Thoracic aorta (tissue), 2 donors: ENCODE measurements around the gene MUC4. TPM values are rescaled to one million over a fixed set of nuclear protein-coding genes. Genes with fewer than 3 reads are reported as not detected.

Source experiments
- ATAC-seq: fragments of 150-250 bp; one replicate; pipeline ENCODE4 v1.8.0; 2017; ENCODE audit warnings: low read depth; ENCODE audit not compliant: insufficient number of reproducible peaks, low FRiP score
- DNase-seq: peaks from one replicate; pipeline ENCODE4 v3.0.0-alpha.2; 2020; ENCODE audit warnings: low spot score
- H3K27ac ChIP-seq, 2 donors: fragments of 200-600 bp; sonication (generic); 1 replicate in 1 of 2; 2 replicates in 1 of 2; pipeline ENCODE4 v1.5.1; 2016; ENCODE audit warnings: mild to moderate bottlenecking in 2 of 2, moderate library complexity in 2 of 2
- H3K27me3 ChIP-seq: fragments of 200-600 bp; sonication (generic); replicated peaks from 2 replicates; pipeline ENCODE4 v1.6.0; 2016; ENCODE audit warnings: mild to moderate bottlenecking; ENCODE audit not compliant: insufficient read depth
- H3K36me3 ChIP-seq: fragments of 200-600 bp; sonication (generic); one replicate; pipeline ENCODE4 v1.5.1; 2016
- H3K4me1 ChIP-seq, 2 donors: fragments of 200-600 bp; sonication (generic); 1 replicate in 1 of 2; 2 replicates in 1 of 2; pipeline versions ENCODE4 v1.5.1 to v1.6.0; 2016; ENCODE audit warnings: low read depth in 2 of 2, mild to moderate bottlenecking in 1 of 2; ENCODE audit not compliant: control insufficient read depth in 1 of 2
- H3K4me3 ChIP-seq: fragments of 200-600 bp; sonication (generic); 2 replicates; pipeline ENCODE4 v1.5.1; 2016; ENCODE audit warnings: mild to moderate bottlenecking
- H3K9me3 ChIP-seq: fragments of 200-600 bp; sonication (generic); 2 replicates; pipeline ENCODE4 v1.5.1; 2016
- total RNA-seq, 2 donors: library from RNA; depleted of rRNA; stranded (reverse); fragments of >200 nt; gene quantifications; one replicate each; pipeline versions ENCODE4 v1.1.0 to v1.2.3, GENCODE V29; 2016
- TF ChIP-seq, protein P1 (sequence below): fragments of 200-600 bp; sonication (generic); IDR thresholded peaks from one replicate; pipeline ENCODE4 v1.5.1; 2019; ENCODE audit warnings: antibody characterized with exemption

MUC4 gene
- total RNA-seq, 2 donors from 2014 or later: not detected

- peaks cover 38% of the 10 kb centered on the region for H3K36me3 ChIP-seq
- no peak overlapping the region for H3K27ac ChIP-seq
- no peak for DNase-seq
- no peak overlapping the region for H3K4me3 ChIP-seq
- ATAC-seq: no peak
- H3K9me3 ChIP-seq: no peaks in the 10 kb centered on the region
- TF ChIP-seq, protein P1, sequence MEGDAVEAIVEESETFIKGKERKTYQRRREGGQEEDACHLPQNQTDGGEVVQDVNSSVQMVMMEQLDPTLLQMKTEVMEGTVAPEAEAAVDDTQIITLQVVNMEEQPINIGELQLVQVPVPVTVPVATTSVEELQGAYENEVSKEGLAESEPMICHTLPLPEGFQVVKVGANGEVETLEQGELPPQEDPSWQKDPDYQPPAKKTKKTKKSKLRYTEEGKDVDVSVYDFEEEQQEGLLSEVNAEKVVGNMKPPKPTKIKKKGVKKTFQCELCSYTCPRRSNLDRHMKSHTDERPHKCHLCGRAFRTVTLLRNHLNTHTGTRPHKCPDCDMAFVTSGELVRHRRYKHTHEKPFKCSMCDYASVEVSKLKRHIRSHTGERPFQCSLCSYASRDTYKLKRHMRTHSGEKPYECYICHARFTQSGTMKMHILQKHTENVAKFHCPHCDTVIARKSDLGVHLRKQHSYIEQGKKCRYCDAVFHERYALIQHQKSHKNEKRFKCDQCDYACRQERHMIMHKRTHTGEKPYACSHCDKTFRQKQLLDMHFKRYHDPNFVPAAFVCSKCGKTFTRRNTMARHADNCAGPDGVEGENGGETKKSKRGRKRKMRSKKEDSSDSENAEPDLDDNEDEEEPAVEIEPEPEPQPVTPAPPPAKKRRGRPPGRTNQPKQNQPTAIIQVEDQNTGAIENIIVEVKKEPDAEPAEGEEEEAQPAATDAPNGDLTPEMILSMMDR: no peak
- H3K4me1 ChIP-seq: no peaks in the 10 kb centered on the region
- no peaks in the 10 kb centered on the region for H3K27me3 ChIP-seq
Measured at GRCh38 chr3:195709676-195710085, 102.0 kb downstream of the MUC4 start.

GRCh38 chr3:195708626-195709481 lies 102.9 kb downstream of the MUC4 start:
- Histone ChIP-seq H3K4me3 (no peak overlapping the region), H3K4me1 (no peaks in the 10 kb centered on the region), H3K9me3 (no peaks in the 10 kb centered on the region), H3K36me3 (peaks cover 33% of the 10 kb centered on the region), H3K27me3 (no peaks in the 10 kb centered on the region), H3K27ac (no peak overlapping the region)
- TF ChIP-seq, protein P1: no peak
- DNase-seq (no peak), ATAC-seq (no peak)

DNA sequence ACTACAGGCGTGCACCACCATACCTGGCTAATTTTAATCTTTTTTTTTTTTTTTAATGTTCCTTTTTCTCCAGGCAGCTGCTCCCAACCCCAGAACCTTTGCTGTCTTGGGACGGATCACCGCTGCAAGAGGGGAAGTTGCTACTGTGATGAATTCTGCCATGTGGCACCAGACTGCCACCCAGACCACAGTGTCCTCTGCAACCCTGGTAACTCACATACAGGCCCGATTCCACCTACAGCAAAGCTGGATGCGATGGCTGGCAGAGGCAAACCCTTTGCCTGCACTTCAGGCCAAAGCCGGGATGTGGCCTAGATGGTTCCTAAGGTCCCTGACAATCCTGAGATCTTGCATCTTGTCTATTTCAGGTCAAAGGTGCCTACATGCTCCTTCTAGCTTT lies 103.7 kb downstream of the MUC4 start:
- Histone ChIP-seq H3K4me1 (no peaks in the 10 kb centered on the region), H3K27ac (no peak overlapping the region), H3K9me3 (no peaks in the 10 kb centered on the region), H3K27me3 (no peaks in the 10 kb centered on the region), H3K4me3 (no peak overlapping the region), H3K36me3 (peaks cover 33% of the 10 kb centered on the region)
- TF ChIP-seq, protein P1: no peak
- DNase-seq (no peak), ATAC-seq (no peak)

DNA sequence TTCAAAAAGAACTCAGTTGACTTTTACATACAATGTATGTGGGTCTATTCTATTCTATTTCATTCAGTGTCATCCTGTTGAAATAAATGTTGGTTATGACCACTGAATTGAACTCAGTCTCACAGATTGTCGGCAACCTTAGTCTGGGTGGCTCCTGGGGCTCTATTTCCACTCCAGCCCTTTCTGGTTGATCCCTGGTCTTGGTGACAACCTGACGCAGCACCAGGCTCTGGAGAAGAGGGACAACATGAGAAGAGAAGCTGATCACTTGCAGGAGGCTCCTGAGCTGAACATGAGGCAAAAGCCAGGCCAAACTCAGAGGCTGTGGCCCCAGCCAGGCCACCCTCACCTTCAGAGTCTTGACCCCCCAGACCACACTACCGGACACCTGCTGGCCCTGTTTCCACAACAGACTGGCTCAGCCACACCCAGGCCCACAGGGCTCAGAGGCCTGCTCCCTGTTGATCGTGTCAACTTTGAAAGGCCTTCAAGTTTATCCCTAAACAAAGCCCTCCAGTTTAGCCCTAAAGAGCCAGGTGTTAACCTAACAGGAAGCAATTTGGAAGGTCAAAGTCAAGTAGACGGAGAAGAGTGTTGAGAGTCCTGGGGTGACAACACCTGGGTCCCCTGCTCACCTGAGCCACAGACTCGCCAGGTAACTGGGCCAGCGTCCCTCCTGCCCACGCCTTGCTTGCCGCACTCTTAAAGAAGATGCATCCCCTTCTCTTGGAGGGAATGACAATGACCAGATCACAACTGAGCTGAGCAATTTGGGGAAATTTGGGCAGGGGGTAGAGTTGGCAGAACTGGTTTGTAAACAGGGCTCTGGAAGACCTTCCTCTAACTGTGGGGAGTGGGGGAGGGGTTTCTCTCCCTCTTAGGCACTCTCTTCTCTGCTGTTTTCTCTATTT lies 106.4 kb downstream of the MUC4 start:
- Histone ChIP-seq H3K9me3 (no peaks in the 10 kb centered on the region), H3K4me1 (no peaks in the 10 kb centered on the region), H3K27me3 (no peaks in the 10 kb centered on the region), H3K36me3 (peaks cover 24% of the 10 kb centered on the region), H3K27ac (no peak overlapping the region), H3K4me3 (no peak overlapping the region)
- TF ChIP-seq, protein P1: no peak
- DNase-seq (no peak), ATAC-seq (no peak)

GRCh38 chr3:195704433-195704999 lies 107.2 kb downstream of the MUC4 start:
- no peaks in the 10 kb centered on the region for H3K9me3 ChIP-seq
- ATAC-seq (no peak), DNase-seq (no peak)
- no peaks in the 10 kb centered on the region for H3K4me1 ChIP-seq
- peaks cover 18% of the 10 kb centered on the region for H3K36me3 ChIP-seq
- H3K27ac ChIP-seq: no peak overlapping the region
- TF ChIP-seq, protein P1: no peak
- H3K4me3 ChIP-seq: no peak overlapping the region
- H3K27me3 ChIP-seq: no peaks in the 10 kb centered on the region
